HCT116 (cell line): ENCODE results near the gene FN3K. TPM values are rescaled to one million over a fixed set of nuclear protein-coding genes. Genes with fewer than 3 reads are reported as not detected.

Experiments
- ATAC-seq: fragments of 200-7000 bp; cut with Tn5 transposase; 2 replicates; pipeline ENCODE4 v1.9.1; 2020; ENCODE audit warnings: mild to moderate bottlenecking, moderate library complexity
- BruUV-seq: library from RNA; stranded (reverse); fragments of 400-500 nt; replicated peaks from 2 replicates; lab custom pipeline; 2021; lab: Mats Ljungman, UMichigan
- CTCF ChIA-PET: fragments of 300-600 bp; sonication (Branson Sonifier 250); formaldehyde crosslinking; loops from one replicate; lab custom pipeline; 2021; ENCODE audit warnings: antibody characterized with exemption; lab: Charles Lee
- POLR2A ChIA-PET: fragments of 300-600, 350-600 bp; sonication (Branson Sonifier 250); formaldehyde crosslinking; loops from one replicate; lab custom pipeline; 2021; ENCODE audit warnings: antibody characterized with exemption; lab: Charles Lee
- RAD21 ChIA-PET, 2 experiments: fragments of 300-600 bp; sonication (Branson Sonifier 250); formaldehyde crosslinking; loops; one replicate each; lab custom pipeline; 2023; ENCODE audit warnings: low total read pairs in 2 of 2; ENCODE audit not compliant: uncharacterized antibody in 2 of 2, unreplicated experiment in 2 of 2, low non-redundant PET in 1 of 2; lab: Charles Lee
- DNase-seq: peaks from one replicate; pipeline ENCODE4 v3.0.0-alpha.2; 2010; ENCODE audit warnings: low read depth, low spot score
- H2AFZ ChIP-seq: fragments of 200-600 bp; shearing (Covaris generic), sonication (generic); 2 replicates; pipeline ENCODE4 v1.6.1; 2017; ENCODE audit warnings: low read depth, mixed run types, mixed read lengths, antibody characterized with exemption, low read length; ENCODE audit not compliant: poor library complexity, severe bottlenecking
- H3K27ac ChIP-seq: 2 replicates; pipeline ENCODE4 v1.5.1; 2012; ENCODE audit warnings: low read depth, low read length
- H3K27me3 ChIP-seq: fragments of 200-600 bp; sonication (generic); 2 replicates; pipeline ENCODE4 v1.6.1; 2016; ENCODE audit warnings: mixed run types, low read length, mixed read lengths; ENCODE audit not compliant: insufficient read depth
- H3K36me3 ChIP-seq, 2 experiments: fragments of 200-500 bp in 1 of 2; fragments of 200-600 bp in 1 of 2; sonication (Bioruptor generic) in 1 of 2; sonication (generic) in 1 of 2; 2 replicates each; pipeline versions ENCODE4 v1.5.1 to v1.6.1; 2014 to 2016; ENCODE audit warnings: low read length in 2 of 2, inconsistent platforms in 1 of 2, mixed read lengths in 1 of 2, mixed run types in 1 of 2; ENCODE audit not compliant: insufficient read depth in 2 of 2, control insufficient read depth in 1 of 2
- H3K4me1 ChIP-seq, 2 experiments: fragments of 200-600 bp in 1 of 2; sonication (generic) in 1 of 2; 2 replicates each; pipeline versions ENCODE4 v1.5.1 to v1.6.1; 2012 to 2017; ENCODE audit warnings: low read length in 2 of 2, inconsistent platforms in 1 of 2, mild to moderate bottlenecking in 1 of 2, mixed read lengths in 1 of 2, mixed run types in 1 of 2, moderate library complexity in 1 of 2; ENCODE audit not compliant: insufficient read depth in 2 of 2, control insufficient read depth in 1 of 2
- H3K4me2 ChIP-seq: fragments of 200-600 bp; sonication (generic); 2 replicates; pipeline ENCODE4 v1.6.1; 2017; ENCODE audit warnings: mixed run types, low read length, mixed read lengths
- H3K4me3 ChIP-seq, 2 experiments: fragments of 200-600 bp in 1 of 2; sonication (generic) in 1 of 2; replicated peaks in 1 of 2; 2 replicates each; pipeline ENCODE4 v1.5.1; 2011 to 2016; ENCODE audit warnings: low read length in 2 of 2, control low read depth in 1 of 2, low read depth in 1 of 2, mild to moderate bottlenecking in 1 of 2, mixed read lengths in 1 of 2, mixed run types in 1 of 2
- H3K79me2 ChIP-seq: fragments of 200-600 bp; sonication (generic); 2 replicates; pipeline ENCODE4 v1.6.1; 2017; ENCODE audit warnings: mild to moderate bottlenecking, mixed run types, low read length, moderate library complexity, mixed read lengths; ENCODE audit not compliant: insufficient read depth
- H3K9ac ChIP-seq: fragments of 200-600 bp; sonication (generic); 2 replicates; pipeline ENCODE4 v1.6.1; 2016; ENCODE audit warnings: low read length, mixed read lengths
- H3K9me2 ChIP-seq: fragments of 200-600 bp; sonication (generic), shearing (Covaris generic); 2 replicates; pipeline ENCODE4 v1.6.1; 2017; ENCODE audit warnings: mixed run types, mild to moderate bottlenecking, moderate library complexity; ENCODE audit not compliant: insufficient read depth
- H3K9me3 ChIP-seq, 2 experiments: fragments of 200-500 bp in 1 of 2; fragments of 200-600 bp in 1 of 2; sonication (Bioruptor generic) in 1 of 2; sonication (generic) in 1 of 2; 2 replicates each; pipeline ENCODE4 v1.6.1; 2014 to 2017; ENCODE audit warnings: low read length in 2 of 2, mixed read lengths in 2 of 2, inconsistent platforms in 1 of 2, low read depth in 1 of 2, mild to moderate bottlenecking in 1 of 2, mixed run types in 1 of 2, moderate library complexity in 1 of 2; ENCODE audit not compliant: control insufficient read depth in 1 of 2, insufficient read depth in 1 of 2
- H4K20me1 ChIP-seq: fragments of 200-600 bp; sonication (generic), shearing (Covaris generic); 2 replicates; pipeline ENCODE4 v1.6.1; 2017; ENCODE audit warnings: mixed run types, mild to moderate bottlenecking, moderate library complexity; ENCODE audit not compliant: insufficient read depth
- ATF3 ChIP-seq: IDR thresholded peaks from 2 replicates; pipeline ENCODE4 v1.6.1; 2012
- CBX3 ChIP-seq: IDR thresholded peaks from 2 replicates; pipeline ENCODE4 v1.6.1; 2012; ENCODE audit warnings: low read depth
- ELF1 ChIP-seq: IDR thresholded peaks from 2 replicates; pipeline ENCODE4 v1.6.1; 2012; ENCODE audit warnings: low read depth, borderline replicate concordance
- EZH2 ChIP-seq: fragments of 200-600 bp; sonication (generic); IDR thresholded peaks from 2 replicates; pipeline ENCODE4 v1.6.1; 2017; ENCODE audit warnings: antibody characterized with exemption, mixed run types
- EZH2phosphoT487 ChIP-seq: fragments of 200-600 bp; IDR thresholded peaks from 2 replicates; pipeline ENCODE4 v1.6.1; 2018; ENCODE audit warnings: antibody characterized with exemption, borderline replicate concordance
- FOSL1 ChIP-seq: IDR thresholded peaks from 2 replicates; pipeline ENCODE4 v1.6.1; 2012; ENCODE audit warnings: low read depth
- JUND ChIP-seq: IDR thresholded peaks from 2 replicates; pipeline ENCODE4 v1.6.1; 2012
- MAX ChIP-seq: IDR thresholded peaks from 2 replicates; pipeline ENCODE4 v1.6.1; 2012
- POLR2A ChIP-seq: IDR thresholded peaks from 2 replicates; pipeline ENCODE4 v1.7.0; 2011; ENCODE audit warnings: borderline replicate concordance; ENCODE audit not compliant: insufficient read depth, insufficient read length; ENCODE audit errors: extremely low read depth
- POLR2AphosphoS5 ChIP-seq: IDR thresholded peaks from 2 replicates; pipeline ENCODE4 v1.6.1; 2011; ENCODE audit warnings: mild to moderate bottlenecking, low read depth, low read length, moderate library complexity
- RAD21 ChIP-seq: IDR thresholded peaks from 2 replicates; pipeline ENCODE4 v1.6.1; 2012; ENCODE audit warnings: low read depth, mild to moderate bottlenecking
- REST ChIP-seq: IDR thresholded peaks from 2 replicates; pipeline ENCODE4 v1.6.1; 2012; ENCODE audit warnings: low read depth
- SIN3A ChIP-seq: IDR thresholded peaks from 2 replicates; pipeline ENCODE4 v1.6.1; 2012; ENCODE audit warnings: low read depth
- SP1 ChIP-seq: IDR thresholded peaks from 2 replicates; pipeline ENCODE4 v1.6.1; 2012; ENCODE audit warnings: low read depth
- SRF ChIP-seq: IDR thresholded peaks from 2 replicates; pipeline ENCODE4 v1.6.1; 2012; ENCODE audit warnings: low read depth
- TCF7L2 ChIP-seq: IDR thresholded peaks from 2 replicates; pipeline ENCODE4 v1.7.0; 2011; ENCODE audit warnings: borderline replicate concordance, inconsistent platforms; ENCODE audit not compliant: insufficient read depth, insufficient read length; ENCODE audit errors: extremely low read depth
- YY1 ChIP-seq: IDR thresholded peaks from 2 replicates; pipeline ENCODE4 v1.6.1; 2011; ENCODE audit warnings: low read length, low read depth, moderate library complexity, mild to moderate bottlenecking; ENCODE audit not compliant: insufficient replicate concordance; ENCODE audit errors: extremely low read depth
- ZBTB33 ChIP-seq: IDR thresholded peaks from 2 replicates; pipeline ENCODE4 v1.6.1; 2011; ENCODE audit warnings: mild to moderate bottlenecking, low read length, moderate library complexity; ENCODE audit not compliant: insufficient replicate concordance; ENCODE audit errors: extremely low read depth
- ZFX ChIP-seq: fragments of 450-650 bp; IDR thresholded peaks from 2 replicates; pipeline ENCODE4 v1.6.1; 2017
- ZNF274 ChIP-seq: fragments of 200-500 bp; sonication (Bioruptor generic); IDR thresholded peaks from 2 replicates; pipeline ENCODE4 v1.6.1; 2014; ENCODE audit warnings: mild to moderate bottlenecking, low read depth, low read length, inconsistent platforms
- intact Hi-C: fragments of 100-400 bp; cut with micrococcal nuclease; formaldehyde crosslinking; loops from 2 replicates; pipeline ENCODE4 v1.10.0; 2022
- total RNA-seq: library from RNA; stranded (reverse); gene quantifications from one replicate; pipeline ENCODE4 v1.2.1, GENCODE V29; 2021; ENCODE audit not compliant: unreplicated experiment

FN3K gene
- total RNA-seq, 1 experiment from 2014 or later = 9.9 TPM

- POLR2A ChIA-PET = no interaction called here
- no TSS peak for BruUV-seq
- no peak for DNase-seq
- no peak for ATAC-seq
- Histone ChIP-seq H3K9me2 (no peaks in the 10 kb centered on the region), H3K4me3 (no peak overlapping the region)
- no peak for TF ChIP-seq TCF7L2
- no peak for TF ChIP-seq ELF1
- no peak for TF ChIP-seq ZFX
- TF ChIP-seq ATF3 = no peak
- TF ChIP-seq EZH2phosphoT487 = no peak
- no peak for TF ChIP-seq REST
- TF ChIP-seq SIN3A = no peak
- no peak for TF ChIP-seq EZH2
- TF ChIP-seq JUND = no peak
- no peak for TF ChIP-seq ZBTB33
- TF ChIP-seq SP1 = no peak
- no peak for TF ChIP-seq SRF
- TF ChIP-seq POLR2AphosphoS5 = no peak
- TF ChIP-seq FOSL1 = no peak
- no peak for TF ChIP-seq MAX
- TF ChIP-seq CBX3 = no peak
- TF ChIP-seq RAD21 = no peak
- no peak for TF ChIP-seq YY1
- TF ChIP-seq ZNF274 = no peak
- no peak for TF ChIP-seq POLR2A
- TF ChIP-seq, all 23 proteins: peak for 0
- H3K79me2 ChIP-seq = peaks cover 53% of the 10 kb centered on the region
- H3K4me2 ChIP-seq = no peak overlapping the region
- no peaks in the 10 kb centered on the region for H3K27me3 ChIP-seq
- no peaks in the 10 kb centered on the region for H4K20me1 ChIP-seq
- peaks cover 35 to 58% of the 10 kb centered on the region in 2 experiments for H3K36me3 ChIP-seq
- H2AFZ ChIP-seq = no peak overlapping the region
- H3K9ac ChIP-seq = no peak overlapping the region
- H3K9me3 ChIP-seq = no peaks in the 10 kb centered on the region
- H3K27ac ChIP-seq = no peak overlapping the region
- ChIA-PET RAD21 (no interaction called here), CTCF (interaction anchor here (0.7 kb wide), 1 partner anchor 97 kb away, joined by 3 read pairs; no protein-coding TSS in a partner anchor)
- H3K4me1 ChIP-seq = no peaks in the 10 kb centered on the region
- intact Hi-C loops = loop anchor here (5.0 kb wide), 1 partner anchor 413 kb away; no protein-coding TSS in a partner anchor
Measured at GRCh38 chr17:82765371-82765770, 30.0 kb downstream of the FN3K start.
